Neutrophil (primary cell): ENCODE data around the gene IER5L.

Experiments
- H3K27ac ChIP-seq: fragments of 200-600 bp; sonication (generic); 2 replicates; pipeline ENCODE4 v1.5.1; 2016; ENCODE audit warnings: mild to moderate bottlenecking, moderate library complexity
- H3K27me3 ChIP-seq: fragments of 200-600 bp; sonication (generic); 2 replicates; pipeline ENCODE4 v1.6.0; 2016; ENCODE audit warnings: mild to moderate bottlenecking
- H3K36me3 ChIP-seq: fragments of 200-600 bp; sonication (generic); 2 replicates; pipeline ENCODE4 v1.5.1; 2017
- H3K4me1 ChIP-seq, 2 experiments: fragments of 200-600 bp in 1 of 2; sonication (generic) in 1 of 2; 1 replicate in 1 of 2; 2 replicates in 1 of 2; pipeline versions ENCODE4 v1.5.1 to v1.6.1; 2013 to 2016; ENCODE audit warnings: low read depth in 1 of 2, low read length in 1 of 2, mild to moderate bottlenecking in 1 of 2, moderate library complexity in 1 of 2; ENCODE audit not compliant: control insufficient read depth in 1 of 2, insufficient read depth in 1 of 2
- H3K4me3 ChIP-seq, 2 experiments: fragments of 200-600 bp in 1 of 2; sonication (generic) in 1 of 2; 1 replicate in 1 of 2; 2 replicates in 1 of 2; pipeline ENCODE4 v1.5.1; 2013 to 2016; ENCODE audit warnings: low read depth in 1 of 2, low read length in 1 of 2, mild to moderate bottlenecking in 1 of 2, moderate library complexity in 1 of 2
- H3K9me3 ChIP-seq: fragments of 200-600 bp; sonication (generic); 2 replicates; pipeline ENCODE4 v1.5.1; 2016
- CTCF ChIP-seq: fragments of 200-600 bp; sonication (generic); IDR thresholded peaks from 2 replicates; pipeline ENCODE4 v1.5.1; 2016; ENCODE audit warnings: antibody characterized with exemption

Gene IER5L

GRCh38 chr9:129184596-129185122 lies 6.6 kb upstream of the IER5L start:
- H3K9me3 ChIP-seq: no peaks in the 10 kb centered on the region
- H3K36me3 ChIP-seq: no peaks in the 10 kb centered on the region
- H3K27ac ChIP-seq: no peak overlapping the region
- TF ChIP-seq CTCF: no peak
- H3K27me3 ChIP-seq: peaks cover 4% of the 10 kb centered on the region
- H3K4me3 ChIP-seq: no peak overlapping the region
- no peaks in the 10 kb centered on the region for H3K4me1 ChIP-seq

- H3K27me3 ChIP-seq: peaks cover 9% of the 10 kb centered on the region
- H3K27ac ChIP-seq: no peak overlapping the region
- H3K4me3 ChIP-seq: no peak overlapping the region
- H3K9me3 ChIP-seq: no peaks in the 10 kb centered on the region
- H3K36me3 ChIP-seq: no peaks in the 10 kb centered on the region
- peaks cover under 1 to 3% of the 10 kb centered on the region in 2 experiments for H3K4me1 ChIP-seq
- no peak for TF ChIP-seq CTCF
These were observed 6.1 kb upstream of the IER5L start for GRCh38 chr9:129184219-129184524.

- H3K36me3 ChIP-seq: no peaks in the 10 kb centered on the region
- no peaks in the 10 kb centered on the region for H3K9me3 ChIP-seq
- H3K27me3 ChIP-seq: peaks cover 14% of the 10 kb centered on the region
- H3K4me1 ChIP-seq: peaks cover 6% of the 10 kb centered on the region in 2 experiments
- TF ChIP-seq CTCF: no peak
- H3K4me3 ChIP-seq: no peak overlapping the region
- no peak overlapping the region for H3K27ac ChIP-seq
These were observed 5.6 kb upstream of the IER5L start for GRCh38 chr9:129183495-129184218.

GRCh38 chr9:129182625-129183494 lies 4.8 kb upstream of the IER5L start:
- Histone ChIP-seq H3K36me3 (no peaks in the 10 kb centered on the region), H3K4me3 (no peak overlapping the region), H3K4me1 (peaks cover 13 to 14% of the 10 kb centered on the region in 2 experiments), H3K27ac (no peak overlapping the region), H3K9me3 (no peaks in the 10 kb centered on the region), H3K27me3 (peaks cover 22% of the 10 kb centered on the region)
- TF ChIP-seq CTCF: no peak

- H3K36me3 ChIP-seq: no peaks in the 10 kb centered on the region
- peaks cover 17 to 19% of the 10 kb centered on the region in 2 experiments for H3K4me1 ChIP-seq
- no peaks in the 10 kb centered on the region for H3K9me3 ChIP-seq
- H3K27ac ChIP-seq: no peak overlapping the region
- H3K27me3 ChIP-seq: peaks cover 27% of the 10 kb centered on the region
- H3K4me3 ChIP-seq: no peak overlapping the region
- no peak for TF ChIP-seq CTCF
These were observed 4.1 kb upstream of the IER5L start for GRCh38 chr9:129182122-129182521.
